NCI-H1436 treated with DMSO at 0.1 percent for 48 hours (cell line): ENCODE results near the gene GOLGA8R.
"Not testable (repeated sequence)": the region's sequence is repeated elsewhere in the genome, so short reads cannot be mapped to it uniquely, and the experiment has no call there.

Experiments used
- DNase-seq: peaks from one replicate; lab custom pipeline; 2025; lab: John Stamatoyannopoulos, UW

Gene GOLGA8R, protein sequence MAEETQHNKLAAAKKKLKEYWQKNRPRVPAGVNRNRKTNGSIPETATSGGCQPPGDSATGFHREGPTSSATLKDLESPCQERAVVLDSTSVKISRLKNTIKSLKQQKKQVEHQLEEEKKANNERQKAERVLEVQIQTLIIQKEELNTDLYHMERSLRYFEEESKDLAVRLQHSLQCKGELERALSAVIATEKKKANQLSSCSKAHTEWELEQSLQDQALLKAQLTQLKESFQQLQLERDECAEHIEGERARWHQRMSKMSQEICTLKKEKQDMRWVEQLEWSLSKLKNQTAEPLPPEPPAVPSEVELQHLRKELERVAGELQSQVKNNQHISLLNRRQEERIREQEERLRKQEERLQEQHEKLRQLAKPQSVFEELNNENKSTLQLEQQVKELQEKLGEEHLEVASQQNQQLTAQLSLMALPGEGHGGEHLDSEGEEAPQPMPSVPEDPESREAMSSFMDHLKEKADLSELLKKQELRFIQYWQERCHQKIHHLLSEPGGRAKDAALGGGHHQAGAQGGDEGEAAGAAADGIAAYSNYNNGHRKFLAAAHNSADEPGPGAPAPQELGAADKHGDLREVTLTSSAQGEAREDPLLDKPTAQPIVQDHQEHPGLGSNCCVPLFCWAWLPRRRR

DNA sequence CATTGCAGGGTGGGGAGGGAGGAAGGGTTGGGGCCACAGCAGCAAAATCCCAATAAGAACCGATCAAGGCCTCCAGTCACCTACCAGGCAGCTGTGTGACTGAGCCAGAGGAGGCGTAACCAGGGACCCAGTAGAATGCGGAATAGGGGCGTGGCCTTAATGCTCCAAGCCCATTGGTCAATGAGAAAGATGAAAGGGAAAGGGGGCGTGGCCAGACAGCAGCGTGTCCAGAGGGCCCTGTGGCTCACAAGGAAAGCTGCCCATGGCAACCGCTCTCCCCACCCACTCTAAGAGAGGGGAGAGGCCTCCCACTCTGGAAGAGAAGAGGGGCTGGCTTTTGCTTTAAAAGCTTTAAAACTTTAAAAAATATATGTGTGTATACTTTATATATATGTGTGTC, at the start of gene GOLGA8R:
Gene GOLGA8R (minus strand): TSS at position 101 of the 400 bp plus-strand sequence. CDS start 98 bp downstream, at position 3.
- not testable (repeated sequence) for DNase-seq

DNA sequence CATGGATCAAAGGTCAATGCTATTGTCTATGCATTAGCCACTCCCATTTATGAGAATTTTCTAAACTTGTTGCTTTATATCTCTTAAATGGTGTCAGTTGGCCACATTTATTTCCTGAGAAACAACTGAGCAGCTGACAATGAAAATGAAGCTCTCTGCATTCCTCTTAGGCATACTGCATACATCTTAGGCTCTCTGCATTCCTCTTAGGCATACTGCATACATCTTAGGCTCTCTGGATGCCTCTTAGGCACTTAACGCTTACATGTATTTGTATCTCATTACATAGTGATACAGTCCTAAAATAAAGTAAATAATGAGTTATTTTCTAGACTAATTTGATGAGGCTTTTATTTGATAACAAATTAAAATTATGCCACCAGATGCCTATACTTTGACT, 49.8 kb upstream of the GOLGA8R start:
- DNase-seq = not testable (repeated sequence)

DNA sequence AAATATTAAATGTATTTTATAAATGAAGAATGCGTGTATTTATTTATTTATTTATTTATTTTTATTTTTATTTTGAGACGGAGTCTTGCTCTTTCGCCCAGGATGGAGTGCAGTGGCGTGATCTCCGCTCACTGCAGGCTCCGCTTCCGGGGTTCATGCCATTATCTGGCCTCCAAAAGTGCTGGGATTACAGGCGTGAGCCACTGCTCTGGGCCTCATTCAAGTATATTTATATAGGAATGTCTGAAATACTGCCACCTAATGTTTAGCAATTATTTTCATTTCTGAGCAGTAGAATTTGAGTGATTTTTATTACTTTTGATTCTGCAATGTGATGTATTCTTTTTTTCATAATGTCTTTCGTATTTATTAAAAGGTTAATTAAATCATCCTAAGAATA, 48.1 kb upstream of the GOLGA8R start:
- DNase-seq = not testable (repeated sequence)

DNA sequence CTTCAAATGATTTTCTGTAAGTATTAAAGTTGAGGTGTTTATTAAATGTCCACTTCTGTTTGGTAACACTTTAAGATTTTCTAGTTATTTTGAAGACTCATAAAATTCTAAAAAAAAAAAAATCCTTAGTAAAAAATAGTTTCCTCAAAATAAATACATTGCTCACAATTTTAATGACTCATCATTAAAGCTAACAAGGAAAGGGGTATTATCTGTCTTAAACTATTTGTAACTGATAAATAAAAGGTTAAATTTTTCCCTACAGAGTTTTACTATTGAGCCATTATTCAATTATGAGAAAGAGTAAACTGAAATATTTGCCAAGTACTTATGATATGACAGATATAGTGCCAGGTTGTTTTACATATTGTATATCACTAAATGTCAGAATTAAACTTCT, 38.6 kb upstream of the GOLGA8R start:
- not testable (repeated sequence) for DNase-seq

DNA sequence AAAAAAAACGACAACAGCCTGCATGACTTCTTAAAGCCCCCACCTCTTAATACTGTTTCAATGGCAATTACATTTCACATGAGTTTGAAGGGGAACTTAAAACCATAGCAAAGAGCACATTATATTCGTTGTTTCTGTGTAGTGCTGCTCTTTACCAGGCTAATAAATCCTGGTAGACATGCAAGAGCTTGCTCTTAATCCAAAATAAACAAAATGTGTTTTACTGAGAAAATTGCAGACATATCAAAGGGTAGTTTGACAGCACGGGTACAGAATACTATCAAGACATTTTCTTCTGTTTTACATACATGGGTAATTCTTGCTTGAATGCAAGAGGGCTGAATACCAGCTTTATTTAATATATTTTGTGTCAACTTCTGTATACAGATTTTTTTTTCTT, 24.3 kb upstream of the GOLGA8R start:
- not testable (repeated sequence) for DNase-seq

DNA sequence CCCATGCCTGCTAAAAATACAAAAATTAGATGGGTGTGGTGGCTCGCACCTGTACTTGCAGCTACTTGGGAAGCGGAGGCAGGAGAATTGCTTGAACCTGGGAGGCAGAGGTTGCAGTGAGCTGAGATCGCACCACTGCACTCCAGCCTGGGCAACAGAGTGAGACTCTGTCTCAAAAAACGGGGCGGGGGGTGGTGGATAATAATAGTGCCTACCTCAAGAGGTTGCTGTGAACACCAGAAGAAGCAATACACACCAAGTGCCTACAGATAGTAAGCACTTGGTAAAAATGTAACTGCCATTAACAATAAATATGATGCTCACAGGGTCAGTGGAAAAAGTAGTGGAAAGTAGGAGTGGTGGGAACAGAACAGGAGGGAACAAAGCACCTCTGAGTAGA, 21.8 kb upstream of the GOLGA8R start:
- DNase-seq = not testable (repeated sequence)

DNA sequence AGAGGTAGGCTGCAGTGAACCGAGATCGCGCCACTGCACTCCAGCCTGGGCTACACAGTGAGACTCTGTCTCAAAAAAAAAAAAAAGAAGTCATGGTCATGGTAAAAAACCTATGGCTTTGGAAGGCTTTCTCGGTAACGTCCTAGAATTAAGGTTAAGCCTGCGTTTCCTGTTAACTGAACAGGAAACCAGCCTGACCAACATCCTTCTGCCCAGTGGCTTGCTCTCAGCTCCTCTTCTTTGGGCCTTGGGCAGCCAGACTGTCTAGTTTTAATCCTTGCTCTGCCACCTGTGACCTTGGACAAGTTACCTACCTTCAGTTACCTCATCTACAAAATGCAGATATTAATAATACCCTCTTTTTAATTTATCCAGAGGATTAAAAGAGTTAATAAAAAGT, 6.7 kb upstream of the GOLGA8R start:
- DNase-seq = not testable (repeated sequence)

DNA sequence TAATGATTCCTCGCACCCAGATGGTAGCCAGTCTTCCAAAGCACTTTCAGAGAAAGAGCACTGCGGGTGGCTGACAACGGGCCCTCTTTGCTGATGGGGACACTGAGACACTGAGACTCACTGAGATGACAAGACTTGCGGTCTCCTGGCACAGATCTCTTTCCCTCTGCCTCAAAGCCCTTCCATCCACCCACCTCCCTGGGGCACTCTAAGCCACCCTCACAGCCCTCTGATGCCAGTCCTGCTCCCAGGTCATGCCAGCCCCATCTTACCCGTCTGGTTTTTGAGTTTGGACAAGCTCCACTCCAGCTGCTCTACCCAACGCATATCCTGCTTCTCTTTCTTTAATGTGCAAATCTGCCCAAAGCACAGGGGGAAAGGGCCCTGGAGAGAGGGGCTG, 6.4 kb downstream of the GOLGA8R start:
- DNase-seq = not testable (repeated sequence)

DNA sequence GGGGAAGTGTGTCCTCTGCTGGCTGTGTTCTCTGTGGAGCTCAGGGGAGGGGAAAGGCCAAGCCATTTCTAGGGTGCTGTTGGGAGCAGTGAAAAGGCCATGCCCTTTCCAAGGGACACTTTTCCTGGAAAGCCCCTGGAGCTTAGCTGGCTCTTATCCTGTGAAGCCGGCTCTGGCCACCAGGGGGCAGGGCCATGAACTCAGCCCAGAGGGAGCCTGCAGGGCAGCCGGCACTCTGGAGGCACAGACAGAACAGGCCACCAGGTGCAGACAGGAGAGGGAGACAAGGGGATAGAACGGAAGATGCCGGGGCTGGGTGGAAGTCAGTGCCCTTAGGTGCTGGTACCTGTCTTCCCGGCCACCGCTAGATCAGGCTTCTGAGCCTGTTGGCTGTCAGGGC, 15.1 kb downstream of the GOLGA8R start:
- not testable (repeated sequence) for DNase-seq

DNA sequence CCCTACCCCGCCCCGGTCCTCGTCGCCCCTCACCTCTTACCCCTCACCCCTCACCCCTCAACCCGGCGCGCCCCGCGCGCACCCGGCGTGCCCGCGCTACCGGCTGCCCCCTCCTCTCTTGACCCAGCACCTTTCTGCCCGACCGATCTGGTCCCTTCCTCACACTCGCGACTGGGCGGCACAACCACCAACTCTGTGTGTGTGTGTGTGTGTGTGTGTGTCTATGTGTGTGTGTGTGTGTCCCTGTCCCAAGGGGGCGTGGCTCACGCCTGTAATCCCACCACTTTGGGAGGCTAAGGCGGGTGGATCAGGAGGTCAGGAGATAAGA, 20.4 kb downstream of the GOLGA8R start:
- DNase-seq = not testable (repeated sequence)

DNA sequence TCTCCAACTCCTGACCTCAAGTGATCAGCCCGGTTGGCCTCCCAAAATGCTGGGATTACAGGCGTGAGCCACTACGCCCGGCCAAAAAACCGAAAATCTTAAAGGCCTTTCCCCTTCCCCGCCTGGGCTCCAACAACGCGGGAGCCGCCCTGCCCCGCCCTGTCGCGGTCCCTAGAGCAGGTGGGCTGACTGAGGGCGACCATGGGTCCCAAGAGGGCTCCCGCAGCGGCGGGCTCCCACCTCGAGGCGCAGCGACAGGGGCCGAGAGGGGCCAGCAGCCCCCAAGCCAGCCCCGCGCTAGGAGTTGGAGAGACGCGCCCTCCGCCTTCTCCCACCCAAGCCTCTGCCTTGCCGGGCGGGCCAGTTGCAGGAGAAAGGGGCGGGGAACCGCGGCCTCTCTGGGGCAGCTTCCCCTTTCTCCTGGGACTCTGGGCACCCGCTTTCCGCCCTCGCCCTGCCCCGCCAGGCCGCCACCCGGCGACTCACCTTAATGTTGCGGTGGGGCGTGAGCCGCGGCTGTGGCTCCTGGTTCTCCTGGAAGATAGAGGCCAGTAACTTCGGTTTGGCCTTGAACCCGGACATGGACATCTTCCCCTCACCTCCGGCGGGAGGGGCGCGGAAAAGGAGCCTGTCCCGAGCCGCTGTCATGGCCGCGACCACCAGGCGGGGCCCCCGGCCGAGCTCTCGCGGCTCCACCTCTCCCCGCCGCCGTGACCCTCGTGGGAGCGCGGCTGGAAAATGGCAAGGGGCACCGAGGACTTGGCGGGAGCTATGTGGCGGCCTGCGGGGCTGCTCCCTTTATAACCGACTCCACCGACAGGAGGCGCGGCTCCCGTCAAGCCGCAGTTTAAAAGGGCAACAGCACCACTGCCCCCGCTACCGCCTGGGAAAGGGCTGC, 21.0 kb downstream of the GOLGA8R start, which contains the start of gene CHRFAM7A:
Gene CHRFAM7A (minus strand): TSS at position 775 of the 898 bp plus-strand sequence. CDS start 10,189 bp downstream, outside the sequence.
- not testable (repeated sequence) for DNase-seq

DNA sequence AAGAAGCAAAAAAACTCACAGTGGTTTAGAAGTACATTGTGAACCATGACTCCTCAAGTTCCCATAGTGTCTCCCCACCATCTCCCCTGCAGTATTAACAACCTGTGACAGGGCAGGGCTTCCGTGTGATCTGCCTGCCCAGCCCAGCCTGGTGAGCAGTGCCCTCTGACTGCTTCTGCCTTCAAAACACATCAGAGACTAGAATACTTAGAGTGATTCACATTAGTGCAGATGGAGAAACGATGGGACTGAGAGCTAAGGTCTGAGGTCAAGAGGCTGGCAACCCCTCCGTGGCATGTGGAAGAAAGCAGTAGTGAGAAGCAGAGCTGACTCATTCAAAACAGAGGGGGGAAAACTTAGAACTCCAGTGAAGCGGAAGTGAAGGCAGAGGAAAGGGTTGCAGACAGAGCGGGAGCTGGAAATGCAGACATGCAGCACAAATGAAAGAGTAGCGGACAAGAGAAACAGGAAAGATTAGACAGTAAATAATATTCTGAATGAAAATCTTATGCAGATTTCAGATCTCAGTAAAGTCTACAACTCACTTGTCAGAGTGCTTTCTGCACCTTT, 27.7 kb downstream of the GOLGA8R start:
- not testable (repeated sequence) for DNase-seq

DNA sequence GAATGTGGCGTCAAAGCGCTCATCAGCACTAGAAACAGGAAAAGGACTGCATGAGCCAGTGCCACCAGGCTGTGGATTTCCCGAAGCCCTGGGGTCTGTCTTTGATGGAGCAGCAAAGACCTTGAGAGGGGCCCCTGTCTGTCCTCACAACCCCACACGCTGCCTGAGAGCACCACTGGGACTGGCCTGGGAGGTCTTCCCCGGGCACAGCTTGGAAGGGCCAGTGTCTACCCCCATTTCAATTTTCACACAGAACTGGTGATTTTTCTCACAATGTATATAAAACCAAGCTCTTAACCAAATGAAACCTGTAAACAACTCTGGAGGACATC, 37.0 kb downstream of the GOLGA8R start:
- not testable (repeated sequence) for DNase-seq

DNA sequence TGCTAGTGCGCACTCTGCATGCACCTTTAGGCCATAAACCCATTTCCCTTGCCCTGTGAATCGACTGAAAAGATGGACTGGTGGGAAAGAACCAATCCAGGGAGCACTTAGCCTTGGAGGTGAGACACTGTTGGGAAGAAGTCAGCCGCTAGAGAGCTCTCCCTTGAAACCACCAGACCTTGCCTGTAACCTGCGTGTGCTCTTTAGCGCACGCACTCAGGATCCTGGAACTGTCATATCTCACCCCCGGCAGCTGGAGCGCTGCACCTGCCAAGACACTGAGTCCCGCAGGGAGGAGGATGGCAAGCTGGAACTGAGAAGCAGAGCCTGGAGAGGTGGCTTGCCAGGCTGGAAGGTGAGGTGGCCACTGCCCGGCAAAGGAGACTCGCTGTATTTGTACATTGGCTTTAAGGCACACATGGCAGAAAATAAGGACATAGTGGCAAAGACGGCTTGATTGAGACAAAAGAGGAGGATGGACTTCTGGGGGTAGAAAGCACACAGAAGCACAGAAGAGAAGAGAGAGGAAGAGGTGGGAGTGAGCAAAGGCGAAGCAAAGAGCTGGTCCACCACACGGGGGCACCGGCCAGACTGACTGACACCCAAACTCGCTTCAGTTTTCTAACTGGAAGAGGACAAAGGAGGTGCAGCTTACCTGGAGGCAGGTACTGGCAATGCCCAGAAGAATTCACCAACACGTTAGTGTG, 37.5 kb downstream of the GOLGA8R start:
- DNase-seq = not testable (repeated sequence)

DNA sequence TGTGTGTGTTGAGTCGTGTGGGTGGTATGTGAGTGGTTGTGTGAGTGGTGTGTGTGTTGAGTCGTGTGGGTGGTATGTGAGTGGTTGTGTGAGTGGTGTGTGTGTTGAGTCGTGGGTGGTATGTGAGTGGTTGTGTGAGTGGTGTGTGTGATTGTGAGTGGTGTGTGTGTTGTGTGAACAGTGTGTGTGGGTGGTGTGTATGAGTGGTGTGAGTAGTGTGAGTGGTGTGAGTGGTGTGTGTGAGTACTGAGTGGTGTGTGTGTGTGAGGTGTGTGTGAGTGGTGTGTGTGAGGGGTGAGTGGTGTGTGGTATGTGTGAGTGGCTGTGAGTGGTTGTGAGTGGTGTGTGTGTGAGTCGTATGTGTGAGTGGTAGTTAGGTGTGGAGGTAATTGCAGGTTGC, 38.2 kb downstream of the GOLGA8R start:
- DNase-seq = not testable (repeated sequence)

DNA sequence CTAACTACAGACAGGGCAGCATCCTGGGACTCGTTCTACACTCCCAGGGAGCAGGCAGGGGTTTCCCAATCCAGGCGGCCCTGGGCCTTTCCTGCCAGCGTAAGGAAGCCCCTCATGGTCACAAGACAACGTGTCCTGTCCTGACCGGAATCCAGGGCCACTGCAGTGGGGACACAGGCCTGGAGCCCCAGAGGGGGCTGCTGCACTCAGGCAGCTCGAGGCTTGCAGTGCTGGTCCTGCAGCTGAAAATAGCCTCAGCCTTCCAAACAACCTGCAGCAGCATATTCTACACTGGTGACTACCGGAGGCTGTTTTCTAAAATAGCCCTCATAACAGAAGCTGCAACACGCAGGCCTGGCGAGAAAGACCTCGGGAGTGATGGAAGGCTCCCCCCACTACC, 39.2 kb downstream of the GOLGA8R start:
- DNase-seq = not testable (repeated sequence)

DNA sequence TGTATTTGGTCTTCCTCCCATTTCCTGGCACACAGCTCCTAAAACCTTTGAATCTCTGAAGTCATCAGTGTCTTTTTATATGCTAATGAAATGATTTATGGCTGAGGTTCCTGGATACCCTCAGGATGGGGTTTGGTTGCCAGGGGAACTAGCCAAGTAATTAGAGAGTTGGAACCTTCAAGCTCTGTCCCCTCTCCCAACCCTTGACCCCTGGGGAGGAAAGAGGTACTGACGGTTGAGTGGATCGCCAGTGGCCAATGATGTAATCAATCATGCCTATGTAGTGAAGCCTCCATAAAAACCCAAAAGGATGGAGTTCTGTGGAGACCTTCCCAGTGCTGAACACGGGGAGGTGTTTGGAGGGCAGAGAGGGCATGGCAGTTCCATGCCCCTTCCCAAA, 45.8 kb downstream of the GOLGA8R start:
- not testable (repeated sequence) for DNase-seq

DNA sequence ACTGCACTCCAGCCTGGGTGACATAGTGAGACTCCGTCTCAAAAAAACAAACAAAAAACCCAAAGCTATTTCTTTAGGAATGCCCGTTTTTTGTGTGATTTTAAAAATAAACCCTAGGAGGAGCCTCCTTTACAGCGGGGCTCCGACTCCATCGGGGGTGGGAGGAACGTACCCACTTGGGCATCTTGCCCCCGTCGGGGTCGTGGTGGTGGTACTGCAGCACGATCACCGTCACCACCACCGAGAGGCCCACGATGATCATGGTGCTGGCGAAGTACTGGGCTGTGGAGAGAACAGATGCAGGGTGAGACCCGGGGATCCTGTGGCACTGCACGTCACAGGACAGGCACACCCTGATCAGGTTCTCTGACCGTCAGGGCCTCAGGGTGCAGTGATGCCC, 46.8 kb downstream of the GOLGA8R start:
- DNase-seq = not testable (repeated sequence)

DNA sequence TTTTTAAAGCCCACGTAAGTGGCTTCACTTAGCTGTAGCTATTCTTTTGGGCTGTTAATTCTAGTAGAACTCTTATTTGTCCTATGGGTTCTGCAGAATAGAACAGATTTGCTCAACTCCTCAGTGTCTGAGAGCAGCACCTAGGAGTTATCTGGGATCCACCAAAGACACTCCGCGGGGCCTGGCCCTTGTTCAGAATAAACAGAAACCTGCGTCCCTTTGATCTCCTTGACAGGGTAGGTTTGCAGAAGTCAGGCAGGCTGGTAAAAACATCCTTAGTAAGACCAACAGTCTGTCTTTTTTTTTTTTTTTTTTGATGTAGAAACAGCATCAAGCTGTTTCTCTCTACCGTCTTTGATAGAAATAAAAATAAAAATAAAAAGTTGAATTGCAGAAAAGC, 52.7 kb downstream of the GOLGA8R start:
- DNase-seq = not testable (repeated sequence)

DNA sequence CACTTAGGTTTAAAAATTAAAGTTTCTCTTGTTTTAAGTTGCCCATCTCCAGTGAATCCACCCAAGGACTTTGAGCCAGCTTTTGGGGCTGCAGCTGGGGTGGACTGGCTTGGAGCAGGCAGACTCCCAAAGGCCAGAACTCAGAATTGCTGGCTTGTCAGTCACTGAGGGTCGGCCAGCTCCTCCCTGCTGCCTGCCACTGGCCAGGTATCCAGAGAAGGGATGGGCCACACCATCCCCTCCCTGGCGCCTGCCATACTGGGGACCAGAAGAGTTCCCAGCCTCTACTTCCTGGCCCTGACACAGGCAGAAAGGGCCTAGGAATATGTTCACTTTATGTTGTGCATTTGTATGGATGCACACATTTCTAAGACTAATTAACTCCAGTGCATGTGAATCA, 53.1 kb downstream of the GOLGA8R start:
- DNase-seq = not testable (repeated sequence)

DNA sequence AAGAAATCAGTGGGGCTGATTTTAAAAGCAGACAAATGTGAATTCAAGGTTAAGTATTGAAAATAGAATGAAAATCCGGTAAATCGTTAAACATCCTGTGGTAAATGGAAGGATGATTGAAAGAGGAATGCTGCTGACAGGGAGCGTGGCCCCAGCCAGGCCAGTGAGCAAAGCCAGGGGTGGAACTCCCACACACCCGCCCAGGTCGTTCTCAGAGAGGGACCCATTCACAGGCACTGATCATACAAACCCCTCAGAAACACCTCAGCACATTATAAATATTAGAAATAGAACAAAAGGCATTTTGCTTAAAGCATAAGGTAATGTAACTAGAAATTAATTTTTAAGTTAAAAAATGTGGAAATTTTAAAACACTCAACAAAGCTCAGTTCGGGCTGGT, 59.0 kb downstream of the GOLGA8R start:
- not testable (repeated sequence) for DNase-seq
